ENCODE results near the gene SORL1. TPM values are rescaled to one million over a fixed set of nuclear protein-coding genes. Genes with fewer than 3 reads are reported as not detected.
A peak's percentile ranks its signal among the peaks of the same experiment; 100 is the strongest.
"Not testable (repeated sequence)": the region's sequence is repeated elsewhere in the genome, so short reads cannot be mapped to it uniquely, and the experiment has no call there.

The SORL1 gene
- total RNA-seq, 2 experiments from 2014 or later = 47.5 to 47.9 TPM

GRCh38 chr11:121472312-121472711 is 20.2 kb downstream of the SORL1 start:
- no peak for DNase-seq
- H3K4me1 Mint-ChIP-seq = peaks cover 86% of the 10 kb centered on the region
- no peaks in the 10 kb centered on the region for H3K27me3 Mint-ChIP-seq
- peaks cover 4% of the 10 kb centered on the region for H3K9me3 Mint-ChIP-seq
- H3K36me3 Mint-ChIP-seq = peaks cover 66% of the 10 kb centered on the region
- peak overlapping the region; percentile 83 for H3K27ac Mint-ChIP-seq
- H3K4me3 Mint-ChIP-seq = no peak overlapping the region

- Mint-ChIP-seq H3K27ac (peak overlapping the region; percentile 83), H3K4me1 (peaks cover 82% of the 10 kb centered on the region), H3K27me3 (no peaks in the 10 kb centered on the region), H3K36me3 (peaks cover 69% of the 10 kb centered on the region), H3K9me3 (peaks cover 4% of the 10 kb centered on the region), H3K4me3 (no peak overlapping the region)
- DNase-seq = no peak
Observed at GRCh38 chr11:121473064-121473777, 21.1 kb downstream of the SORL1 start.

GRCh38 chr11:121474680-121475079 is 22.6 kb downstream of the SORL1 start:
- Mint-ChIP-seq H3K4me3 (no peak overlapping the region), H3K9me3 (peaks cover 2% of the 10 kb centered on the region), H3K27ac (no peak overlapping the region), H3K36me3 (peaks cover 68% of the 10 kb centered on the region), H3K4me1 (peaks cover 71% of the 10 kb centered on the region), H3K27me3 (no peaks in the 10 kb centered on the region)
- DNase-seq = no peak

GRCh38 chr11:121476379-121477032 is 24.4 kb downstream of the SORL1 start:
- DNase-seq = no peak
- H3K4me1 Mint-ChIP-seq = peaks cover 62% of the 10 kb centered on the region
- H3K9me3 Mint-ChIP-seq = no peaks in the 10 kb centered on the region
- peak overlapping the region; percentile 55 for H3K27ac Mint-ChIP-seq
- no peaks in the 10 kb centered on the region for H3K27me3 Mint-ChIP-seq
- H3K36me3 Mint-ChIP-seq = peaks cover 52% of the 10 kb centered on the region
- no peak overlapping the region for H3K4me3 Mint-ChIP-seq

- H3K9me3 Mint-ChIP-seq = no peaks in the 10 kb centered on the region
- peaks cover 39% of the 10 kb centered on the region for H3K36me3 Mint-ChIP-seq
- H3K27me3 Mint-ChIP-seq = no peaks in the 10 kb centered on the region
- H3K4me3 Mint-ChIP-seq = no peak overlapping the region
- no peak overlapping the region for H3K27ac Mint-ChIP-seq
- DNase-seq = no peak
- H3K4me1 Mint-ChIP-seq = peaks cover 58% of the 10 kb centered on the region
Observed at GRCh38 chr11:121478226-121478894, 26.2 kb downstream of the SORL1 start.

- DNase-seq = no peak
- no peaks in the 10 kb centered on the region for H3K9me3 Mint-ChIP-seq
- H3K36me3 Mint-ChIP-seq = peaks cover 45% of the 10 kb centered on the region
- H3K4me1 Mint-ChIP-seq = peaks cover 60% of the 10 kb centered on the region
- H3K27ac Mint-ChIP-seq = no peak overlapping the region
- no peaks in the 10 kb centered on the region for H3K27me3 Mint-ChIP-seq
- no peak overlapping the region for H3K4me3 Mint-ChIP-seq
Observed at GRCh38 chr11:121478895-121479697, 27.0 kb downstream of the SORL1 start.

GRCh38 chr11:121479698-121480238 is 27.7 kb downstream of the SORL1 start:
- Mint-ChIP-seq H3K36me3 (peaks cover 47% of the 10 kb centered on the region), H3K27me3 (no peaks in the 10 kb centered on the region), H3K4me3 (no peak overlapping the region), H3K9me3 (no peaks in the 10 kb centered on the region), H3K27ac (no peak overlapping the region), H3K4me1 (peaks cover 59% of the 10 kb centered on the region)
- DNase-seq = no peak

GRCh38 chr11:121481484-121482230 is 29.5 kb downstream of the SORL1 start:
- peaks cover 47% of the 10 kb centered on the region for H3K36me3 Mint-ChIP-seq
- peak overlapping the region; percentile 97 for H3K27ac Mint-ChIP-seq
- H3K4me1 Mint-ChIP-seq = peaks cover 50% of the 10 kb centered on the region
- H3K27me3 Mint-ChIP-seq, H3K9me3 Mint-ChIP-seq: not testable (repeated sequence)
- peak; percentile 65 for DNase-seq
- peak overlapping the region; percentile 82 for H3K4me3 Mint-ChIP-seq

GRCh38 chr11:121482231-121483129 is 30.4 kb downstream of the SORL1 start:
- H3K27ac Mint-ChIP-seq = peak overlapping the region; percentile 97

GRCh38 chr11:121483805-121484480 is 31.8 kb downstream of the SORL1 start:
- Mint-ChIP-seq H3K27ac (peak overlapping the region; percentile 97), H3K4me3 (no peak overlapping the region), H3K36me3 (peaks cover 46% of the 10 kb centered on the region), H3K27me3 (no peaks in the 10 kb centered on the region), H3K4me1 (peaks cover 52% of the 10 kb centered on the region), H3K9me3 (no peaks in the 10 kb centered on the region)
- DNase-seq = no peak

More at GRCh38 chr11:121482231-121483129, 30.4 kb downstream of the SORL1 start:
- H3K27me3 Mint-ChIP-seq = no peaks in the 10 kb centered on the region
- H3K4me1 Mint-ChIP-seq = peaks cover 51% of the 10 kb centered on the region
- H3K36me3 Mint-ChIP-seq = peaks cover 47% of the 10 kb centered on the region
- no peaks in the 10 kb centered on the region for H3K9me3 Mint-ChIP-seq
- DNase-seq = peak; percentile 51
- H3K4me3 Mint-ChIP-seq = peak overlapping the region; percentile 82

GRCh38 chr11:121485216-121485615 is 33.1 kb downstream of the SORL1 start:
- peaks cover 53% of the 10 kb centered on the region for H3K4me1 Mint-ChIP-seq
- H3K27ac Mint-ChIP-seq = peak overlapping the region; percentile 9
- H3K4me3 Mint-ChIP-seq = no peak overlapping the region
- no peak for DNase-seq
- peaks cover 52% of the 10 kb centered on the region for H3K36me3 Mint-ChIP-seq
- no peaks in the 10 kb centered on the region for H3K27me3 Mint-ChIP-seq
- H3K9me3 Mint-ChIP-seq = no peaks in the 10 kb centered on the region

GRCh38 chr11:121486054-121486453 is 33.9 kb downstream of the SORL1 start:
- H3K4me1 Mint-ChIP-seq = peaks cover 56% of the 10 kb centered on the region

GRCh38 chr11:121487191-121487590 is 35.1 kb downstream of the SORL1 start:
- Mint-ChIP-seq H3K4me3 (no peak overlapping the region), H3K9me3 (no peaks in the 10 kb centered on the region), H3K27me3 (no peaks in the 10 kb centered on the region), H3K36me3 (peaks cover 64% of the 10 kb centered on the region), H3K27ac (no peak overlapping the region), H3K4me1 (peaks cover 62% of the 10 kb centered on the region)
- DNase-seq = no peak

More at GRCh38 chr11:121486054-121486453, 33.9 kb downstream of the SORL1 start:
- Mint-ChIP-seq H3K9me3 (no peaks in the 10 kb centered on the region), H3K27me3 (no peaks in the 10 kb centered on the region), H3K36me3 (peaks cover 56% of the 10 kb centered on the region), H3K4me3 (no peak overlapping the region), H3K27ac (no peak overlapping the region)
- DNase-seq = no peak
